ENCODE measurements around the gene TSPAN14.

TSPAN14 gene

DNA sequence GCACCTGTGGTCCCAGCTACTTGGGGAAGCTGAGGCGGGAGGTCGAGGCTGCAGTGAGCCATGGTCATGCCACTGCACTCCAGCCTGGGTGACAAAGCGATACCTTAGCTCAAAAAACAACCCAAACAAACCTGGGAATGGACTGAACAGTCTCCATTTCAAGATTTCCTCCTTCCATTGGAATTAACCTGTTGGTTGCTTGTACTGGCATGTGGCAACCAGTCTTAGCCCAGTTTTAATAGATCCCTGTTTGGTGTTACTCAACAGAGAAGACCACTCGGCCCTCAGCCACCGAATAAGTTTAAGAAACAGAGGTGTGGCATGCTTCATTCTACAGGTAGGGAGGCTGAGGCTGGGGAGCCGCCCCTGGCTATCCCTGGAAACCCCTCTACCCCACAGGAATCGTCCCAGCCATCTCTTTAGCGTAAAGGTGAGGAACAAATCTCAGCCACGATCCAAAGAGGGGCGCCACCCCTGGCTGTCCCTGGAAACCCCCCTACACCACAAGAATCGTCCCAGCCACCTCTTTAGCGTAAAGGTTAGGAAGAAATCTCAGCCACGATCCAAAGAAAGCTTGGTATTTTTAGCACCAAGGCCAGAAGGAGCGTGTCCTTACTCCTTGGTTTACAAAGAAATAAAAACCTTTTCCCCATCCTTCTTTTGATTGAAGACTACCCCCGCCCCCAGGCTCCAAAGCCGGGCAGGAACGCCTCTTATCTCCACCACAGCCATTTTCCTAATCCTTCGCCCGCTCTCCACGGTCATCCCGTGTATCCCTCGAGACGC lies 861 bp upstream of the TSPAN14 start:
- DNase-seq, result no peak

DNA sequence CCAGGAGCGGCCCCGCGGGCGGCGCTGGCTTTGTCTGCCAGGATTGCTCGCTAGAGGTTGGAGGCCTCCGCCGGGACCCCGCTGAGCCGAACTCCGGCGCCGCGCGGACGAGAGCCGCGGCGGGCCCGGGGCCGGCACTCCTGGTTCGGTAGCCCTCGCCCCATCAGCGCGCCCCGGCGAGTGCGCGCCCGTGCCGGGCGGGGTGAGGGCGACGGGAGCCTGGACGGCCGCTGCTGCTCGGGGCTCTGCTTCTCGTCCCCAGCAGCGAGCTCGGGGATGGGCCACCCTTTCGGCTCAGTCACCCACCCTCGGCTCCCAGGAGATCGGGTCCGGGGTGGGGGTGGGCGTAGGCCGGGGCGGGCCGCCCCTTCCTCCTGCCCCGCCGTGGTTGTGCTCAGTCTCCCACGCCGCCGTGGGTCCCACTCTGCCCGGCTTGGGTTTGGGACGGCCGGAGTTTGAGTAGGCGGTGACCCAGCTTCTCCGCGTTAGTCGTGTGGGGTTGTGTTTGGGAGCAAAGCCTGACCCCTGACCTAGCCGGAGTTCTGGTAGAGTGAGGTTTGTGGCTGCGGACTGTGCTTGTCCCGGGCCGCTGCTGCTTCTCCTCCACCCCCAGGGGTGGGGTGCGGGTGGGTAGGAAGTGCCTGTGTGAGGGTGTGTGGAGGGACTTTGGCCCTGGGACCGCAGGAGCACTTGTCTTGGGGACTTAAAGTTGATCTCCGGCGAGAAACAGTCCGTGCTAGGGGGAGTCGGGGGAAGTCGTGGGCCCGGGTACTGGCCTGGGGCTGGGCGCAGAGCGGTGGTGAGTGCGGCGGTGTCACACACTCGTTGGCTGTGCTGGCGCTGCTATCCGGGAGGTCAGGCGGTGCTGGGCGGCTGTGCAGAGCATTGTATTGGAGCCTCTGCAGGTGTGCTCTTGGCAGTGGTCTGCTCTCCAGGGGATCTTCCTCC lies 677 bp downstream of the TSPAN14 start:
- Mint-ChIP-seq H3K36me3 (ENCODE audit: insufficient read depth) (peaks cover 31% of the 10 kb centered on the region), H3K9me3 (no peaks in the 10 kb centered on the region), H3K4me3 (peak overlapping the region; percentile 92 to 97), H3K27me3 (no peaks in the 10 kb centered on the region), H3K4me1 (ENCODE audit: low read depth in 2 of 2) (peaks cover 47 to 50% of the 10 kb centered on the region in 2 donors), H3K27ac (peak overlapping the region; percentile 92 to 93)
- DNase-seq, result peak in 1 of 3 experiments; percentile 56
- ATAC-seq (replicated peaks), result peak; percentile 24

More for the DNA sequence above, 861 bp upstream of the TSPAN14 start:
- Mint-ChIP-seq H3K27me3 (no peaks in the 10 kb centered on the region), H3K9me3 (no peaks in the 10 kb centered on the region), H3K36me3 (ENCODE audit: insufficient read depth) (peaks cover 23% of the 10 kb centered on the region), H3K4me3 (no peak overlapping the region), H3K4me1 (ENCODE audit: low read depth in 2 of 2) (peaks cover 35% of the 10 kb centered on the region in 2 donors), H3K27ac (peak overlapping the region in 1 of 2 donors; percentile 80)
- ATAC-seq (replicated peaks), result peak; percentile 2

DNA sequence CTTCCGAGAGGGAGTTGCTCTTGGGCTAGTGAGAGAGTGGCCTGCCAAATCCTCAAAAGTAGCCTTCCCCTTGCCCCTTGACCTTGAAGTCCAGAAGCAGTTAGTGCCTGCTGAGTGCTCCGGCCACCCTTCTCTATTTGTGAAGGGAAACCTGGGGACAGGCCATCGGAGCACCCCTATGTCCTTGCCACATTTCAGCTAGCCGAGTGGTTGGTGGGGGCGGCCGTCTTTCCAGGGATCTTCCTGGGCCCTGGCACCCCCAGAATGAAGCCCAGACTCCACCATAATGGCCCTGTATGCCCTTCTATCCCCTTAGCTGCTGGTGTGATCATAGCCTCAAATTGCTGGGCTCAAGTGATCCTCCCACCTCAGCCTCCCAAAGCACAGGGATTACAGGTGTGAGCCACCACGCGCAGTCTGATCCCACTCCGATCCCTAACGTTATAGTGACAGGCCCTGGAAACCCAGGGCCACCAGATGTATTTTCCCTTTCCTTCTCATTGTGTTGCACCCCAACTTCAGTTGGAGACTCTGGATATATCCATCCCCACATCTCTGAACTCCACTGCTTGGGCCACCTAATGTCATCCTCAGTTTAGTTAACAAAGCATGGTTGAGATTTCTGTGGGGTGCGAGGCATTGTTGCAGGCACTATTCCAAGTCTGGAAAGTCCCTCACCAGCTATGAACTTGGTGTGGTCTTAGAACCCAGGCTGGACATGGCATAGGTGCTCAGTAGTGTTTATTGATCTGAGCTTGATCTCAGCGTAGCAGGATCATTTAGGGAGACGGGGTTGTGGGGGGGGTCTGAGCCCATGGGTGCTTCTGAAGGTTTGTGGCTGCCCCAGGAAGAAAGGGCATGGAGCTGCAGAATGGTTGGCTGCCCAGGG lies 1.6 kb downstream of the TSPAN14 start:
- H3K27ac Mint-ChIP-seq, result peak overlapping the region; percentile 92 to 93
- H3K4me1 Mint-ChIP-seq (ENCODE audit: low read depth in 2 of 2), result peaks cover 57 to 59% of the 10 kb centered on the region in 2 donors
- no peaks in the 10 kb centered on the region for H3K9me3 Mint-ChIP-seq
- H3K27me3 Mint-ChIP-seq, result no peaks in the 10 kb centered on the region
- peak overlapping the region; percentile 92 to 97 for H3K4me3 Mint-ChIP-seq
- H3K36me3 Mint-ChIP-seq (ENCODE audit: insufficient read depth), result peaks cover 32% of the 10 kb centered on the region
- DNase-seq, result no peak
- ATAC-seq (replicated peaks), result no peak

DNA sequence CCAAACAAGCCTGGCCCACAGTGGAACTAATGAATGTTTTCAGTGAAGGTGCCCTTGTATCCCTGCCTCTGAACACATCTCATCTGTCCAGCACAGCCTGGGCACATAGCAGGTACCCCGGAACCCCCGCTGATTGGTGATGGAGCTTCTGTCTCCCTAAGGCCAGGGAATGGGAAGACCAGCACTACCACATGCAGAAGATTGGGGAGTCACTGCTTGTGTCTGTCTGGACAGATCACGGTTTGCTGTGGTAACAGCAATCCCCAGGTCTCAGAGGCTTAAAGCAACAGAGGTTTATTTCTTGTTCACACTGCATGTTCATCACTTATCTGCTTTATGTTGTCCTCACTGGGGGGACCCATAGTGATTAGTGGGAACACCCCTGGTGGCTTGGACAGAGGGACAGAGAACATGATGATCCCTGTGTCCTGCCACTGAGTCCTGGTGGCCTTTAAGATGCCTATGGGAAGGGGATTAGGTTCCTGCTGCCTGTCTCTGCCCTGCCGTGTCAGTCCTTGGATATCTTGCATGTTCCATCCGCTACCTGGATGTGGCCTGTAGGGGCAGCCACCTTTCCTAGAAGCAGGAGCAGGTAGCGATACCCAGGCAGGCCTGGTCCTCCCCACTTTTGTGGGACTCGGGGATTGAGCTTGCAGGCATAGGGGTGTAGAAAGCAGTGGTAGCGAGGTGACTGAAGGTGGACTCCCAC lies 3.6 kb downstream of the TSPAN14 start:
- Mint-ChIP-seq H3K36me3 (ENCODE audit: insufficient read depth) (peaks cover 40% of the 10 kb centered on the region), H3K27ac (peak overlapping the region; percentile 92 to 93), H3K9me3 (no peaks in the 10 kb centered on the region), H3K4me3 (peak overlapping the region; percentile 92 to 97), H3K4me1 (ENCODE audit: low read depth in 2 of 2) (peaks cover 75 to 79% of the 10 kb centered on the region in 2 donors), H3K27me3 (no peaks in the 10 kb centered on the region)
- DNase-seq, result no peak
- no peak for ATAC-seq (replicated peaks)

DNA sequence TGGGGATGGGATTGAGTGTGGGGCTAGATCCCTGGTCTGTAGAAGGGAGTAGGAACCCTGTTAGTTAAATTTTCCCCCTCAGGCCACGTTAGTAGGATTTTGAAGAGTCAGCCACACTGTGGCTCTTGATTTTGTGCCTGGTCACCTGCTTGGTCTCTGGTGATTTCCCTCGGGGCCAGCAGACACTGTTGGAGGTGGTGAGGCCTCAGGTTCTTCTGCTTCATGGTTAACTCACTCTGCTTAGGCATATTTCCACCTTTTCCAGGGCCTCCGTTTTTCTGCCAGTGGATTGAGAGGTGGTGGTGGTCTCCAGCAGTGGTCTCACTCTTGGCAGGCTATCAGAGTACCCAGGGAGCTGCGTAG lies 4.1 kb downstream of the TSPAN14 start:
- Mint-ChIP-seq H3K4me1 (ENCODE audit: low read depth in 2 of 2) (peaks cover 80 to 85% of the 10 kb centered on the region in 2 donors), H3K36me3 (ENCODE audit: insufficient read depth) (peaks cover 41% of the 10 kb centered on the region), H3K27ac (peak overlapping the region; percentile 92 to 93), H3K4me3 (peak overlapping the region; percentile 92 to 97), H3K27me3 (no peaks in the 10 kb centered on the region), H3K9me3 (no peaks in the 10 kb centered on the region)
- DNase-seq, result no peak
- ATAC-seq (replicated peaks), result no peak

DNA sequence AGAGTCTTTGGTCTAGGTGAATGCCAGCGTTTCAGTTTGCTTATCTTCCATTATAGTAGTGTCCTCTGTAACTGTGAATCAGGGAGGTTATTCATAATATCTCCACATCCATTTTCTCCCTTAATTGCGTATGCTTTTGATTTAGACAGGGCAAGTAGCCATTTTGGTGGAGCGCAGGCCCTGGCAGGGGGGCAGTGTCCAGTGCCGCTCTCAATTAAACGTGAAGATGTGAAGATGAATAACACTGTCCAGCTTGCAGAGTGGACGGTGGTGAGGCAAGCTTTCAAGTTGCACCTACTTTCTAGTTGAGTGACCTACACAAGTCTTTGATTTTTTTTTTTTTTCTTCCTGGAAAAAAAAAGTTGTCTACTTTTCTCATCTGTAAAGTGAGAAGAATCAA lies 4.5 kb downstream of the TSPAN14 start:
- no peak for ATAC-seq (replicated peaks)
- peaks cover 82 to 86% of the 10 kb centered on the region in 2 donors for H3K4me1 Mint-ChIP-seq (ENCODE audit: low read depth in 2 of 2)
- H3K27me3 Mint-ChIP-seq, result no peaks in the 10 kb centered on the region
- H3K9me3 Mint-ChIP-seq, result no peaks in the 10 kb centered on the region
- H3K4me3 Mint-ChIP-seq, result peak overlapping the region; percentile 92 to 97
- no peak for DNase-seq
- H3K36me3 Mint-ChIP-seq (ENCODE audit: insufficient read depth), result peaks cover 42% of the 10 kb centered on the region
- peak overlapping the region; percentile 92 to 93 for H3K27ac Mint-ChIP-seq

DNA sequence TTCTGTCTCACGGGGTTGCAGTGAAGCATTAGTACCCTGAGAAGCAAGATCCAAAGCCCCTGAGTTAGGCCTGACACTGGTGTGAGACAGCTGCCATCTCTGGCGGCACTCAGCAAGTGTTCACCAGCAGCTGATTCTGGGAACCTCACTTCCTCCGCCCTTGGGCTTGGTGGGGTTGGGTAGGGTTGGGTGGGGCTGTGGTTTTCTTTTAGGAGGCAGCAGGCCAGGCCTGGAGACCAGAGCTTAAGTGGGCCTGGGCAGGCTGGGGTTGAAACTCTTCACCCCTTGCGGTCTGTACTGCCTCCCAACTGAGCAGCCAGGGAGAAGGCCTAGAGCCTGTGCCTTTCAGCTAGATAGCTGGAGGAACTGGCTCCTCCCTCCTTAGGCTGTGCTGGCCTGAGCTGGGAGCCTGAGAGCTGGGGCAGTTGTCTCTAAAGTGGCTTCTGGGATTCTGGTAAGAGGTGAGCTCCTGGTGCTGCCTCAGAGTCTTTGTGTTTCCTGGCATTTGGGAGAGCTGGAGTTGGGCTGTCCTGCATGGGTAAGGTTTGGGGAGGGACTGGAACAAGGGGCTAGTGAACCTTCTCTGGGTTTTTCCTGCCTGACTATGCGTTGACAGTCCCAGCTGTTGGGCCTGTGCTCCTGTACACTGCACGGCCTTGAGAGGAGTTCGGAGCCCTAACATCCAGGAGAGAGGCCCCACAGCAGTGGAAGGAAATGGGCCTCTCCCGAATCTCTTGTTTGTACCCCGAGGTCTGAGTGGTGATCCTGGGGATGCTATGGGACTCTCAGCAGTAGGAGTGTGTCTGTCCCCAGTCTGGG lies 5.1 kb downstream of the TSPAN14 start:
- peak; percentile 49 to 55 (median 53) for DNase-seq
- ATAC-seq (replicated peaks), result peak; percentile 61
- Mint-ChIP-seq H3K27ac (peak overlapping the region; percentile 92 to 93), H3K4me3 (peak overlapping the region; percentile 92 to 97), H3K9me3 (no peaks in the 10 kb centered on the region), H3K36me3 (ENCODE audit: insufficient read depth) (peaks cover 48% of the 10 kb centered on the region), H3K4me1 (ENCODE audit: low read depth in 2 of 2) (peaks cover 87 to 90% of the 10 kb centered on the region in 2 donors), H3K27me3 (no peaks in the 10 kb centered on the region)

DNA sequence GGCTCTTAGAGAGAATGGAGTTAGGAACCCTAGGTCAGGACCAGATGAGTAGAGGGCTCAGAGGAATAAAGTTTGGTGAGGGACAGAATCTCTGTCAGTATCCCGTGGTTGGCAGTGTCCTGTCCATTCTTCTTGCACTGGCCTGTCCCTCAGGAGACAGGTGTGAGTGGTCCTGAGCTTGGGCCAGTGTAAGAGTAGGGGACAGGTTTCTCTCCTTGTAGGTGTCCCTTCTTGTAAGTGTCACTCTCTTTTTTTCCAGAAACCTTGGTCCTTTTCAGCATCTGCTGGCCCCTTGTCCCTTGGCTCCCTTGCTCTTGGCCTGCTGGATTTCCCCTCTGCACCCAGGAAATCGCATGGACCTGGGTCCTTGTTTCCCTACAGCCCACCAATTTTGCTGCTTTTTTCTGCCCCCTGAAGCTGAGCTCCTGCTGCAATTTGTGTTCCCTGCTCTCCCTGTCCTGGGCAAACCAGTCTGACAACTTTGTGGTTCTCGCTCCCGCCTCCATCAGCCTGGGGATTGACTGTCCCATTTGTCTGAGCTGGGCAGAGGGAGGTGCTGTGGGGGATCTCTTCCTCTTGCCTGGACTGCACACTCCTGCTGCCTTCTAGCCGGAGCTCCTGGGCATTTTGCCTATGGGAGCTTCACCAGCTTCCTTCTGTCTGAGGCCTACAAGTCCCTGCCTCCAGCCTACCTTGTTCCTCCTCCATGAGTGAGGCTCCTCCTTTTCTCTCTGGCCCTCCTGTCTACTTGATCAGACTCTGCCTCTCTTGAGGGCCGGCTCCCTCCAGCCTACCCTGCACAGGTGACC lies 6.5 kb downstream of the TSPAN14 start:
- Mint-ChIP-seq H3K4me1 (ENCODE audit: low read depth in 2 of 2) (peaks cover 93 to 98% of the 10 kb centered on the region in 2 donors), H3K36me3 (ENCODE audit: insufficient read depth) (peaks cover 42% of the 10 kb centered on the region), H3K9me3 (no peaks in the 10 kb centered on the region), H3K4me3 (peak overlapping the region; percentile 92 to 97), H3K27me3 (no peaks in the 10 kb centered on the region), H3K27ac (peak overlapping the region; percentile 92 to 93)
- ATAC-seq (replicated peaks) (no peak), DNase-seq (no peak)

DNA sequence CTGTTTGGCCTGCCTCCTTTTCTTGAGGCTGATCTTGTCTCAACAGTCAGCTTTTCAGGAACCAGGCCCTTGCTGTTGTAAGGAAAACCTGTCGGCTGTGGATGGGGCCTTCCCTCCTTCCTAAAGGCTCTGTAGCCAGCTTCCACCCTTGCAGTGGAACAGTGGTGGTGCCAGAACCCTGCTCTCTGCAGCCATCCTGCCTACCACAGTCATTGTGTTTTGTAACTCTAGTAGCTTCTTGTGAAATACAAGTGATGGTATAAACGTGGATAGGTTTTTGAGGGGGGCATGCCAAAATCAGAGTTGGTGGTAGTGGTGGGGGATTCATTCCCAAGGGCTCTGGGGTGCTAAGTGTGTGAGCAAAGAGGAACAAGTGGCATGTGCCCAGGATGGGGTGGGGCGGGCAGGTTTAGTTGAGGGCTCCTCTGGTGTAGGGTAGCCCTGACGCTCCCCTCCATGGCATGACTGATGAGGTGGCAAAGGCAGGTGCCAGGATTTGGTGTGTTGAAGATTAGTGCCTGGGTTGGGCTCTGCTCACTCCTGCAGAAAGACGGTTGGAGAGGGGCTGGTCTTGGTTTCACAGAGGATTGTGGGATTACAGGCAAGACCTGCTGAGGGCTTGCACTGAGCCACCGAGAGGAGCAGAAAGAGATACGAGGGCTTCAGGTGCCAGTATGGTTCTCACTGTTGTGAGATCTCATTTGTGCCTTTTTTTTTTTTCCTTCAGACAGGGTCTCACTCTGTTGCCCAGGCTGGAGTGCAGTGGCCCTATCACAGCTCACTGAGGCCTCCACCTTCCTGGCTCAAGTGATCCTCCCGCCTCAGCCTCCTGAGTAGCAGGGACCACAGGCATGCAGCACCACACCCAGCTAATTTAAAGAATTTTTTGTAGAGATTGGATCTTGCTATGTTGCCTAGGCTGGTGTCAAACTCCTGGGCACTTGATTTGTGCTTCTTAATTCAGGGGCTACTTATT lies 7.4 kb downstream of the TSPAN14 start:
- Mint-ChIP-seq H3K4me3 (peak overlapping the region; percentile 92 to 97), H3K36me3 (ENCODE audit: insufficient read depth) (peaks cover 36% of the 10 kb centered on the region), H3K4me1 (ENCODE audit: low read depth in 2 of 2) (peaks cover 92 to 97% of the 10 kb centered on the region in 2 donors), H3K9me3 (no peaks in the 10 kb centered on the region), H3K27me3 (no peaks in the 10 kb centered on the region), H3K27ac (peak overlapping the region; percentile 92 to 93)
- no peak for DNase-seq
- no peak for ATAC-seq (replicated peaks)

DNA sequence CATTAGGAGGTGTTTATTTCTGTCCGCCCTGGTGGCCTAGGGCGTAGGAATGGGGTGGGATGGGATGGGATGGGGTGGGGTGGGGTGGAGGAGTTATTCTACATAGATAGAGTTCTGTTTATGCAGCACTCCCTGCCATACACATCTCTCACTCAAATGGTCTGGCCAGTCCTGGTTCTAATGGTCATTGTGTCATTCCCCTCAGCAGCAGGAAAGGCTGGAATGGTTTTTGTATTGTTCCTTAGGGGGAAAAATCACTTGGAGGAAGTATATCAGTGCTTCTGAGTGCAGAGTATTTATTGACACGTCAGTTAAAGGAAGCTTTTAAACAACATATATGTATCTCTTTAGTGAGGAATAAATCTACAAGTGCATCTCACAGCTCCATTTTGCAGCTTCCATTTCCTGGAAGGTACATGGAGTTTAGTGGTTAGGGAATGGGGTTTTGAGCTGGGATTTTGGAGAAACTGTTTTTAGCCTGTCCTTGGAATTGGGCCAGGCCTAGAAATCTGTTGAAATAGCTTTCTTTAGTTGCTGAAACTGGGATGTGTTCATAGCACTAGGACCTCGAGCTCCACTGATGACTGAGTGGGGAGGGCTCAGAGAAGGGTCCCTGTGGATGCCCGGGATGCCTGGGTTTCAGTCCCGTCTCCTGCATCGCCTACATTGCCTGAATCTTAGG lies 8.3 kb downstream of the TSPAN14 start:
- no peaks in the 10 kb centered on the region for H3K9me3 Mint-ChIP-seq
- H3K27ac Mint-ChIP-seq, result peak overlapping the region; percentile 92 to 93
- no peak for ATAC-seq (replicated peaks)
- no peaks in the 10 kb centered on the region for H3K27me3 Mint-ChIP-seq
- H3K4me1 Mint-ChIP-seq (ENCODE audit: low read depth in 2 of 2), result peaks cover 94 to 97% of the 10 kb centered on the region in 2 donors
- peak overlapping the region; percentile 92 to 97 for H3K4me3 Mint-ChIP-seq
- H3K36me3 Mint-ChIP-seq (ENCODE audit: insufficient read depth), result peaks cover 33% of the 10 kb centered on the region
- DNase-seq, result no peak
